Left lung (tissue), 10 donors: ENCODE results near the gene EFNA2. TPM values are rescaled to one million over a fixed set of nuclear protein-coding genes. Genes with fewer than 3 reads are reported as not detected.
"Not testable (repeated sequence)": the region's sequence is repeated elsewhere in the genome, so short reads cannot be mapped to it uniquely, and the experiment has no call there.

Source experiments
- ATAC-seq: fragments of 200-7000 bp; cut with Tn5 transposase; one replicate; pipeline ENCODE4 v1.9.1; 2020; ENCODE audit warnings: moderate library complexity
- DNase-seq, 4 donors: peaks; one replicate each; pipeline ENCODE4 v3.0.0-alpha.2; 2013 to 2020
- H3K27ac ChIP-seq, 2 donors: fragments of 200-600 bp; sonication (generic) in 1 of 2; one replicate each; pipeline versions ENCODE4 v1.5.0 to v1.8.0; 2020 to 2021
- H3K27me3 ChIP-seq, 2 donors: fragments of 200-600 bp; sonication (generic) in 1 of 2; one replicate each; pipeline versions ENCODE4 v1.5.0 to v1.8.0; 2020 to 2021
- H3K36me3 ChIP-seq, 2 donors: fragments of 200-600 bp; sonication (generic) in 1 of 2; one replicate each; pipeline versions ENCODE4 v1.5.0 to v1.8.0; 2020 to 2021
- H3K4me1 ChIP-seq, 2 donors: fragments of 200-600 bp; one replicate each; pipeline ENCODE4 v1.8.0; 2021
- H3K4me3 ChIP-seq, 2 donors: fragments of 200-600 bp; sonication (generic) in 1 of 2; one replicate each; pipeline versions ENCODE4 v1.5.0 to v1.8.0; 2020 to 2021; ENCODE audit warnings: mild to moderate bottlenecking in 1 of 2
- H3K9me3 ChIP-seq, 2 donors: fragments of 200-600 bp; sonication (generic) in 1 of 2; one replicate each; pipeline versions ENCODE4 v1.5.0 to v1.8.0; 2020 to 2021
- intact Hi-C, 2 donors: fragments of 100-400 bp; cut with DNase I; formaldehyde crosslinking; loops; one replicate each; pipeline versions ENCODE4 v1.11.2 to v1.14.2; 2022
- polyA plus RNA-seq, 6 donors: library from polyadenylated mRNA; unstranded; fragments of 120-200 nt; gene quantifications; one replicate each; pipeline ENCODE4 v1.2.1, GENCODE V29; 2013; ENCODE audit not compliant: insufficient read length in 6 of 6
- total RNA-seq, 2 donors: library from RNA; stranded (reverse); fragmentation: NEBNext Ultra II Directional; extraction: Animal tissue kit (Norgen Biotek cat#: 25700); gene quantifications; one replicate each; pipeline ENCODE4 v1.2.1, GENCODE V29; 2021
- TF ChIP-seq, protein P1 (sequence below), 2 donors: fragments of 200-600 bp; sonication (generic) in 1 of 2; IDR thresholded peaks; one replicate each; pipeline versions ENCODE4 v1.5.0 to v1.8.0; 2021; ENCODE audit warnings: antibody characterized with exemption in 2 of 2
- donor health status: DM: no; HTN: yes; CAD: no.
- donor health status: DM: no; HTN: no; CAD: no.

The EFNA2 gene
- total and polyA plus RNA-seq, 8 donors, result 0.48 to 2.0 (median 0.79) TPM; not detected in 1

DNA sequence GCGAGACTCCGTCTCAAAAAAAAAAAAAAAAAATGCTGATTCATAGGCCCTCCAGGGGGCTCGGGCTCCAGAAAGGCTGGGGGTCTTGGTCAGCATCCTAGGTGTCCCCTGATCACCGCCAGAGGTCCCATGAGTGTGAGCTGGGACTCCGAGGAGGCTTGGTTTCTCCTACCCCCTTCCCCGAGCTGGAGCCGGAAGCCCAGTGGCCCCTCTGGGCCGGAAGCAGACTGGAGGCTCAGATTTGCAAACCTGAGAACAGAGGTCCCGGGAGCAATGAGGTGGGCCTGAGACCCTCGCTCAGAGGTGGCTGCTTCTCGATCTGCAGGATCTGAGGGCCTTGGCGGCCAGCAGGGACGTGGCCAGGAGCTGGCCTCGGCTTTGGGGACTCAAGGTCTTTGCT, 41.5 kb downstream of the EFNA2 start:
- Histone ChIP-seq H3K4me1 (peaks cover 0 to 13% of the 10 kb centered on the region in 2 donors), H3K9me3 (no peaks in the 10 kb centered on the region), H3K27me3 (peaks cover 8 to 75% of the 10 kb centered on the region in 2 donors), H3K36me3 (no peaks in the 10 kb centered on the region), H3K4me3 (no peak overlapping the region), H3K27ac (no peak overlapping the region)
- no peak for ATAC-seq
- intact Hi-C loops, result no loop called here
- no peak for DNase-seq
- TF ChIP-seq, protein P1, sequence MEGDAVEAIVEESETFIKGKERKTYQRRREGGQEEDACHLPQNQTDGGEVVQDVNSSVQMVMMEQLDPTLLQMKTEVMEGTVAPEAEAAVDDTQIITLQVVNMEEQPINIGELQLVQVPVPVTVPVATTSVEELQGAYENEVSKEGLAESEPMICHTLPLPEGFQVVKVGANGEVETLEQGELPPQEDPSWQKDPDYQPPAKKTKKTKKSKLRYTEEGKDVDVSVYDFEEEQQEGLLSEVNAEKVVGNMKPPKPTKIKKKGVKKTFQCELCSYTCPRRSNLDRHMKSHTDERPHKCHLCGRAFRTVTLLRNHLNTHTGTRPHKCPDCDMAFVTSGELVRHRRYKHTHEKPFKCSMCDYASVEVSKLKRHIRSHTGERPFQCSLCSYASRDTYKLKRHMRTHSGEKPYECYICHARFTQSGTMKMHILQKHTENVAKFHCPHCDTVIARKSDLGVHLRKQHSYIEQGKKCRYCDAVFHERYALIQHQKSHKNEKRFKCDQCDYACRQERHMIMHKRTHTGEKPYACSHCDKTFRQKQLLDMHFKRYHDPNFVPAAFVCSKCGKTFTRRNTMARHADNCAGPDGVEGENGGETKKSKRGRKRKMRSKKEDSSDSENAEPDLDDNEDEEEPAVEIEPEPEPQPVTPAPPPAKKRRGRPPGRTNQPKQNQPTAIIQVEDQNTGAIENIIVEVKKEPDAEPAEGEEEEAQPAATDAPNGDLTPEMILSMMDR (IDR thresholded peaks at IDR 0.05), result no peak

DNA sequence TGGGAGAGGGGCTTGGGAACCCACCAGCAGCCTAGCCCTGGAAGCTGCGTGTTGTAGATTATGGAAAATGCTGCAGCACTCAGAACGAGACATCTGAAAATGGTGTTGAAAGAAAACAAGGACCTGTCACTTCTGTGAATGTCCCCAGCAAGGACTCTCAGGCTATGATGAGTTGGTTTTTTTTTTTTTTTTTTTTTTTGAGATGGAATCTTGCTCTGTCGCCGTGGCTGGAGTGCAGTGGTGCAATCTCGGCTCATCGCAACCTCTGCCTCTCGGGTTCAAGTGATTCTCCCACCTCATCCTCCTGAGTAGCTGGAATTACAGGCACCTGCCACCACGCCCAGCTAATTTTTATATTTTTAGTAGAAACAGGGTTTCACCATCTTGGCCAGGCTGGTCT, 46.5 kb downstream of the EFNA2 start:
- H3K9me3 ChIP-seq, DNase-seq, H3K4me1 ChIP-seq, H3K4me3 ChIP-seq, H3K27ac ChIP-seq, ATAC-seq, H3K36me3 ChIP-seq, intact Hi-C loops: not testable (repeated sequence)
- peaks cover 0 to 41% of the 10 kb centered on the region in 2 donors for H3K27me3 ChIP-seq

GRCh38 chr19:1336079-1336684, 50.5 kb downstream of the EFNA2 start:
- Histone ChIP-seq H3K36me3 (no peaks in the 10 kb centered on the region), H3K4me1 (no peaks in the 10 kb centered on the region), H3K27me3 (peaks cover 0 to 38% of the 10 kb centered on the region in 2 donors), H3K27ac (no peak overlapping the region), H3K4me3 (no peak overlapping the region), H3K9me3 (no peaks in the 10 kb centered on the region)
- no peak for DNase-seq
- TF ChIP-seq, protein P1 (IDR thresholded peaks at IDR 0.05), result no peak
- intact Hi-C loops, result no loop called here
- no peak for ATAC-seq

DNA sequence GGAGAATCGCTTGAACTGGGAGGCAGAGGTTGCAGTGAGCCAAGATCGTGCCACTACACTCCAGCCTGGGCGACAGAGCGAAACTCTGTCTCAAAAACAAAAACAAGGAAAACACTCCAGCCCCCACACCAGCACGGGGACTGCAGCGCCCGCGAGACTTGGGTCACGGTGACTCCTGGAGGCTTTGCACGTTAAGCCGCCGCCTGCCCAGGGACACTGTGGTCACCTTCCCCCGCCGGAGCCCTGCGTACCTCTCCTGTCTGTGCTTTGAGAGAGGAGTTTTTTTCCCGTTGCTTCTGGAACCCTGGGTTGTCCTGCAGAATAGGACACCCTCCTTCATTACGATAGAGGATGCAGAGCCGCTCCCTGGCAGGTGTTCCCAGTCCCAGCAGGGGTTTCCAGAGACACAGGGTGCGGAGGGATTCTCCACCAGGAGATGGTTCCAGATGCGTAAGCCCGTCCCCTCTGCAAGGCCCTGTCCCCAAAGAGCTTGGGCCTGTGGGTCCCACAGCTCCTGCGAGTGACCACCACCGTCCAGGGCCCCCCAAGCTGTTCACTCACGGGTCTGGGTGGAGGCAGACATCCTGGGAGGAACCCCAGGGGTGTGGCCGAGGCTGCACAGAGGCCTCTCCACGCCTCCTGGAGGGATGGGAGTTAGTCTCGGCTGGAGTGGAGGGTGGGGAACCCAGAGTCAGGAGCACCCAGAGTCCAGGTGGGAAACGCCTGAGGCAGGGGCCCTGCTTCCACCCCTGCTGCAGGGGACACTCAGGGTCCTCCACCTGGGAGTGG, 55.2 kb downstream of the EFNA2 start:
- no peaks in the 10 kb centered on the region for H3K36me3 ChIP-seq
- H3K27ac ChIP-seq, result no peak overlapping the region
- TF ChIP-seq, protein P1 (IDR thresholded peaks at IDR 0.05), result no peak
- no peaks in the 10 kb centered on the region for H3K4me1 ChIP-seq
- H3K4me3 ChIP-seq, result no peak overlapping the region
- ATAC-seq, result no peak
- peaks cover 0 to 21% of the 10 kb centered on the region in 2 donors for H3K27me3 ChIP-seq
- no peak for DNase-seq
- no peaks in the 10 kb centered on the region for H3K9me3 ChIP-seq
- intact Hi-C loops, result no loop called here

GRCh38 chr19:1343041-1343440, 57.4 kb downstream of the EFNA2 start:
- no peaks in the 10 kb centered on the region for H3K36me3 ChIP-seq

More at GRCh38 chr19:1343041-1343440, 57.4 kb downstream of the EFNA2 start:
- intact Hi-C loops, result no loop called here
- Histone ChIP-seq H3K27me3 (peaks cover 0 to 21% of the 10 kb centered on the region in 2 donors), H3K27ac (no peak overlapping the region), H3K9me3 (no peaks in the 10 kb centered on the region), H3K4me3 (no peak overlapping the region), H3K4me1 (no peaks in the 10 kb centered on the region)
- TF ChIP-seq, protein P1 (IDR thresholded peaks at IDR 0.05), result no peak
- DNase-seq (no peak), ATAC-seq (no peak)
